Esophagus mucosa (tissue), 1 donor: ENCODE measurements around the gene SYCP3. TPM values are rescaled to one million over a fixed set of nuclear protein-coding genes. Genes with fewer than 3 reads are reported as not detected.

Experiments
- ATAC-seq: fragments of 200-7000 bp; cut with Tn5 transposase; one replicate; pipeline ENCODE4 v1.9.1; 2020
- total RNA-seq: library from RNA; stranded (reverse); gene quantifications from one replicate; pipeline ENCODE4 v1.2.4, GENCODE V29; 2023
- donor health status: DM: yes; HTN: yes; CAD: no.

SYCP3 gene
- 0.12 TPM for total RNA-seq

DNA sequence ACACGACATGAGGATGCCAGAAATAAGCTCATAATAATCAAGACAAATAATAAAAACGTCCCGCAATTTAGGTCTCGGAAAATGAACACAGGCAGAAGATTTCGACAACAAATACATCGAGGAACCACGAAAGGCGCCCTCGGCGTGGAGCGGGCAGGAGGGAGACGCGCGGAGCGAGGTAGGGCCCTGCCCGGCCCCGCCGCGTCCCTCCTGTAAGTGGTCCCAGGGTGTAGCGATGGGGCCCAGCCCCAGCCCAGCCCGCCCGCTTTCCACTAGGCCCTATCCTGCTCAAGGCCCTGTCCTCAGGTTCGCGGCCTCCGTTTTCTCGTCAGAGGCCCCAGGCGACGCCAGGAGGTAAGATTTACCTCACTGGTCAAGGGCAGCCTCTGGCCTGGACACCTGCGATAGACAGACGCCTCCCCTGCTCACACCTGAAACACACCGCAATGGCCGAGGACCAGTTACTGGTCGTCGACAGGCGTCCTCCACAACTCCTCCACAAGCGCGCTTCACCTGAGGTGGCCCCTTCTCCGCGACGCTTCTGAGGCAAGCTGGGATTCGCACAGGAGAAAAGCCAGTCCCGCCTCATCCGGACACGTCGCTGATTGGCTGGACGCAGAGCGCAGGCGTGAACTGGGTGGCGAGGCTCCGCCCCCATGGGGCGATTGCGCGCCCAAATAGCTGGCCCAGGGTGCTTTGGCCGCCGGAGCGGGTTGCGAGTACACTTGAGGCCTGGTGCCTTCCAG is at the start of gene SYCP3:
Gene SYCP3 (minus strand): TSS at position 543 of the 746 bp plus-strand sequence. CDS start 1,527 bp downstream, outside the sequence.
- peak; percentile 25 for ATAC-seq

GRCh38 chr12:101785671-101786070 is 46.4 kb upstream of the SYCP3 start:
- ATAC-seq = no peak

DNA sequence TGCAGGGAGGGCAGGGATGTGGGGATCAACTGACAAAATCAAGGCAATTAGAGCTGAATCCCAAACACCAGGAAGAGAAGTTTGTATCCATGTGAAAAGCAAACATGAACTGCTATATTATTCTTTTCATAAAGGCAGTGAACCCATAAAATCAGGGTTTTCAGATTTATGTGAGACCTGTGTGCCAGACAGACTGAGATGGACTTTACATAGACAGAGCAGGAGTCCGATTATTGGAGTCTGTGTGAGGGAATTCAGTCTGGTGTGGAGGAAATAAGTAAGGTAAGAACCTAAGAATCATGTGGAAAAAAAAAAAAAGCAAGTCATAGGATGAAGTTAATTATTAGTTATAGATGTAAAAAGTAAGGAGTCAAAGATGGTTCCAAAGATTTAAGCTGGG is 45.1 kb upstream of the SYCP3 start:
- no peak for ATAC-seq

GRCh38 chr12:101783838-101784237 is 44.6 kb upstream of the SYCP3 start:
- ATAC-seq = no peak

- no peak for ATAC-seq
Measured at GRCh38 chr12:101783150-101783549, 43.9 kb upstream of the SYCP3 start.

GRCh38 chr12:101782273-101782731 is 43.0 kb upstream of the SYCP3 start:
- no peak for ATAC-seq

DNA sequence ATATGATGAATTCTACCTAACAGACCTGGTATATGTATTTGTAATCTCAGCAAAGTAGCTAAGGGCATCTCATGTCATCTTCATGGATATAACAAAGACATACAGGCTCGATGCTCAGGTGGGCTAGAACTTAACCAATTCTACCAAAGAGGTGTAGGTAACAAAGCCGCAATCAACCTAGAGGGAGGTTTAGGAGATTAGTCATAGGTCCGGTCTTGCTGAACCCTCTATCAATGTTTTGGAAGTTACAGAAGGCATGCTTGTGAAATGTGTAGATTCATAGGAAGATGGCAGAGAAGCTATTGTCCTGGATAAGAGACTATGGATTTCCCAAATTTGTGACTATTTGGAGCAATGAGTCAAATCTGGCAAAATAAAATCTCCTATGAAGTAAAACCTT is 42.6 kb upstream of the SYCP3 start:
- ATAC-seq = no peak

GRCh38 chr12:101780599-101780998 is 41.3 kb upstream of the SYCP3 start:
- ATAC-seq = no peak

- no peak for ATAC-seq
Measured at GRCh38 chr12:101779626-101780025, 40.4 kb upstream of the SYCP3 start.

DNA sequence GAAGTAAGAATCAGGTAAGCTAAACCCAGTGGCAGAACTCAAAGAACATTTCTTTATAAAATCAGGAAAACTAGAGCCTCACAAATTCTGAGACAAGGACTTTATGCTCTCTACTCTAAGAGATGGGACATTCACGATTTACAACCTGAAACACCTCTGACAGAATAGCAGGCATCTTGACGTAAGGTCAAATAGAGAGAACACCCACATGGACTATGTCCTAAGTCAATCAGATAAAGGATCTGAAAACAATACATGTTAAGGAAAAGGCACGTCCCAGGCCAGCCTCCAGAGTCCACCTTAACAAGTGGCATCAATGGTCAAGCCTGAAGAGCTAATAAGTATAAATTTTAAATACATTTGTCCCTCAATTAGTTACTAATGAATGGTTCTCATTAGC is 39.9 kb upstream of the SYCP3 start:
- ATAC-seq = no peak

DNA sequence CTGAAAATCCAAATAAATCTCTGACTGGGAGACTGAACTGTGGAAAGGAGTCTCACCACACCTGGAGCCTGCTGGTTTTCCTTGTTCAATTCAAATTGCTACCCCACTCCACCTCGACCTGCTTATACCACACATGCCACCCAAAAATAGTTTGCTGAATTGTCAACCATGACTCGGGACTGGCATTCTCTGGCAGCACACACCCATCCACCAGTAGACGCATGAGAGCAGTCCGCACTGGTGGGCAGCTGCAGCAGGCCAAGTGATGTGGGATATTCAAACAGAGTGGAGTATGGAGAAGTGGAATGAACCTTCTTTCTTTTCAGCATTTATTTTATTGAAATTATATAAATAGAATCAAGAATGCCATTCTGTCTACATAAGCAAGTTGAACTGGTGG is 38.7 kb upstream of the SYCP3 start:
- no peak for ATAC-seq

GRCh38 chr12:101777485-101777884 is 38.2 kb upstream of the SYCP3 start:
- no peak for ATAC-seq

GRCh38 chr12:101775816-101776215 is 36.6 kb upstream of the SYCP3 start:
- ATAC-seq = no peak

GRCh38 chr12:101773650-101774162 is 34.4 kb upstream of the SYCP3 start:
- peak; percentile 87 for ATAC-seq

DNA sequence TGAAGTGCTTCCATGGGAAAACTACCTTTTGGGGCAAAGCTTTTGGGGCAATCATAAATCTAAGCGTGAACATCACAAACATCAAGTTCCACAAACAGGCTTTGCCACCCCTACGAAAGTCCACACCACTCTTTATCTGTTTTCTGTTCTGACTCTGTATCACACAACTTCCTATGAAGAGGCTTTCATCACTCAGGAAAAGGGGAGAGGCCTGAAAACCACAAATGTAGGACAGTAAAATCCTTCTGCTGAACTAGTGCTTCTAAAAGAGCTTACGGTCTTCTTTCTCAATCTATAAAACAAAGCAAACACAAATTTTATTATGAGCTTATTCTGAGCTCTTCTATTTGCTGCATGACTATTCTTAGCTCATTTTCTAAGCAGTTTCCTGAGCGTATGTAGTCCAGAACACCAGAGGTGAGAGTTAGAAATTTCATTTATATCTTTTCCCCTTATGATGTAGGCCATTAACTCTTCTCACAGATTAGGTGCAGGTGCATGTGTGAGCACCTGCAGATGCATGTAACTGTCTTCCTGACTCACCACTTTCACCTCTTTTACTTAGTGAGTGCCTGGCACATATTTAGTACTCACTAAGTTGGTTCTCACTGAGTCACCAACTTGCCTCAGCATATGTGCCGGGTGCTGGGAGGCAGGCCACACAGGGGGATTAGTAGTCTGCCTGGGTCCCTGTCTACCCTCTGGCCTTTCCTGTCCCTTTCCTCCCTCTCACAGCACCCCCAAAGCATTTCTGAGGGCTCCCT is 32.9 kb upstream of the SYCP3 start:
- peak; percentile 72 for ATAC-seq

DNA sequence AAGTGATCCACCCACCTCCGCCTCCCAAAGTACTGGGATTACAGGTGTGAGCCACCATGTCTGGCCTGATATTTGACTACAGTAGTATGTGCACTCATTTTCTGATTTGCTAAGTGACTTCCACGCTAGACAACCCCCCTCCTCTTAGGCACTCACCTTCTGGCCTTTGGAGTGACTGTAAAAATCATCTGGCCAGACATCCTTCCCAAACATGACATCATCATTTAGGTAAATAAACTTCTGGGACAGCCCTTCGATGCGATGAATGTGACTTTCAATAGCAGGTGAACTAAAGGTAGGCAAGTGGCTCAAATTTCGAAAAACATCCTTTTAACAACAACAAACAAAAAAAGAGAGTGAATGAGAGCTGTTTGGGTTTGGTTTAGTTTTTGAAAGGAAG is 30.6 kb upstream of the SYCP3 start:
- ATAC-seq = no peak

DNA sequence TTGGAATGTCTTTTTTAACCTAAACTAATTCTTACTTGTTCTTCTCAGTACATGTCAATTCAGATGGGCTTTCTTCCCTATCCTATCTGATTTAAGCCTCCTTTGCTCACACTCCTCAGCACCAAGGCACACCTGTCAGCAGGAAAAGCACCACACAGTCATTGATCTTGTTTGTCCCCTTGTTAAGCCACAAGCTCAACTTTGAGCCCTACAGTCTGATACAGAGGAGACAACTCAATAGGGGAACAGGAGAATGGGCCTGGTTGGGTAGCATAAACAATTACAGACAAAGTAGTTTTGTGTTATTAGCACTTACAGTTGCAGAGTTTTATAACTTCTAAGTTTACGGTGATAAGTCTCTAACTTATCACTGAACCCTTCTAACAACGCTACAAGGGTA is 29.5 kb upstream of the SYCP3 start:
- no peak for ATAC-seq

DNA sequence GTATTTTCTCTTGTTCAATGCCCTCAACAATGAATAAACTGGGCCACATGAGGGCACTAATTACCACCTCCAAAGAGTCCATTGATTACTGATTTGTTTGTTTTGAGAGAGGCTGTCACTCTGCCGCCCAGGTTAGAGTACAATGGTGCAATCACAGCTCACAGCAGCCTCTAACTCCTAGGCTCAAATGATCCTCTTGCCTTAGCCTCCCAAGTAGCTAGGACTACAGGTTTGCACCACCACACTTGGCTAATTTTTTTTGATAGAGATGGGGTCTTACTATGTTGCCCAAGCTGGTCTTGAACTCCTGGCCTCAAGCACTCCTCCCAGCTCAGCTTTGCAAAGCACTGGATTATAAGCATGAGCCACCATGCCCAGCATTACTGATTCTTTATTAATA is 28.3 kb upstream of the SYCP3 start:
- ATAC-seq = no peak

DNA sequence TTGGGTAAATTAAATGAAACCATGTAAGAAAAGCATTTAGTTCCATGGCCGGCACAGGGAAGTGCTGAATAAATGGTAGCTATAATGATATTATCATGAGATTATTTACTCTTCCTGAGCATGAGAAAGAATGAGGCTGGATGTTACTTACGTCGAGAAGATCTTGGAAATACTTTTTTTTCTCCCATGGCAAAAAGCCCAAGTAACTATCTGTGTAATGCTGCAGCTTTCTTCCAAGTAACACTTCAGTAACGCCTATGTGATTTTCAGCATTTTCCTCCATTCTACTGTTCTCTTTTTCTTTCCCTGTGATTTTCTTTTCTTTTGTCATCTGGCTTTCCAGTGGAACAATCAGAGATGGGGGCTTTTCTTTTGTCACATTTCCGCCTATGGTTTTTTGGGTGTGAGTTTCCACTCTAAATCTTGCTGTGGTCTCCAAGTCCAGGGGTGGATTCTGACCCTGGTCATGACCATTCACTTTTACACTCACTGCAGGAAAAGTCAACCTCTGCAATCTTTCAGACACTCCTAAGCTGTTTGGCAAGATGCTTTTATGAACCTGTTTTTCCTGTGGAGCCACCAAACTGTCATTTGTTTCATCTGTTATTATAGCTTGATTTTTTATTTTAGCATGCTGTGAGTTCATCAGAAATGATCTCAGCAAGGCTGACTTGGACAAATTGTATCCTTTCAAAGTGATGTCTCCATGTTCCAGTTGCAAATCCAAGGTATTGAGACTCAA is 25.0 kb upstream of the SYCP3 start:
- ATAC-seq = peak; percentile 82

DNA sequence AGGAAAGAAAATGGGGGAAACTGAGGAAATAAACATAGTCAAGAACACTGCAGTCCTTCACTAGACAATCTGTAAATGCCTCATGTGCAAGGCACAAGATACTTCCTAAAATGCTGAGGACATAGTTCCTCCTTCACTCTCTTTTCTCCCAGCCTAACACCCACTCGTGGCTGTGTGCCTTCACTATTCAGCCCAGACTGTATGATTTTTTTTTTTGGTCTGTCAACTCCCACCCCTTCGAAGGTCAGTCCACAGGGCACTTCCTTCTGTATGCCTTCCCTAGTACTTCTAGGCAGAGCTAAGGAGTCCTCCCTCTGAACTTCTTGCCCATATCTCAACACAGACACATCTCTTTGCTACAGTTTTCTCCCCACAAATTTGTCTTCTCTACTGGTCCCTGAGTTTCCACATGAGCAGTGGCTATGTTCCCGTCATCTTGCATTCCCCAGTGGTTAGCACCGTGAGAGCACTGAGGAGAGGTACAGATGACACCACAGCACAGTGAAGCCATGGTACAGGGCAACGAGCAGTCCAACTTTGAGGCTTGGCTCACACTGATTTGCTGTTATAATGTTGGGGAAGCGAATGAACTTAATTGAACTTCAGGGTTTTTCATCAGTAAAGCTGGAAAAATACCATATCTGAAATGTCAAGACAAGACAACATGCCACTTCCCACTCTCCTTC is 24.1 kb upstream of the SYCP3 start:
- peak; percentile 38 for ATAC-seq

DNA sequence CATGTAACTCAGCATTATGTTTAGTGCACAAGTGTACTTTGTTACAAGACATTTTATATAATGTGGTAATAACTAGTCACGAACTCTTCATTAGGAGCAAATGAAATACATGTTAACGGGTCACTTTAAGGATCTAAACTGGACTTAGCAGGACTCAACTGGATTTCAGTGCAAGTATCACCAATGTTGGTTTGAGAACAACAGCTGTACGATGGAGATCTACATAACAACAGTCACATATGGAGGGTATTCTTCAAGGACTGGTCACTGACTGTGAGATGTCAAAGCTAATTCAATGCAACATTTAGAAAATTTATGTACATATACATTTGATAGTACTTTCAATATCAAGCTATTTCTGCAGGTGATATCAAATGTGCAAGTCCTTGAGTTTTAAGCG is 22.5 kb upstream of the SYCP3 start:
- no peak for ATAC-seq

- ATAC-seq = no peak
Measured at GRCh38 chr12:101761350-101761749, 22.1 kb upstream of the SYCP3 start.
